ENCODE data around the gene MLEC. TPM values are rescaled to one million over a fixed set of nuclear protein-coding genes. Genes with fewer than 3 reads are reported as not detected.

MLEC gene
- polyA plus RNA-seq, 2 of the 4 experiments (the other 2 are of a cell fraction): 89.1 to 117 TPM

DNA sequence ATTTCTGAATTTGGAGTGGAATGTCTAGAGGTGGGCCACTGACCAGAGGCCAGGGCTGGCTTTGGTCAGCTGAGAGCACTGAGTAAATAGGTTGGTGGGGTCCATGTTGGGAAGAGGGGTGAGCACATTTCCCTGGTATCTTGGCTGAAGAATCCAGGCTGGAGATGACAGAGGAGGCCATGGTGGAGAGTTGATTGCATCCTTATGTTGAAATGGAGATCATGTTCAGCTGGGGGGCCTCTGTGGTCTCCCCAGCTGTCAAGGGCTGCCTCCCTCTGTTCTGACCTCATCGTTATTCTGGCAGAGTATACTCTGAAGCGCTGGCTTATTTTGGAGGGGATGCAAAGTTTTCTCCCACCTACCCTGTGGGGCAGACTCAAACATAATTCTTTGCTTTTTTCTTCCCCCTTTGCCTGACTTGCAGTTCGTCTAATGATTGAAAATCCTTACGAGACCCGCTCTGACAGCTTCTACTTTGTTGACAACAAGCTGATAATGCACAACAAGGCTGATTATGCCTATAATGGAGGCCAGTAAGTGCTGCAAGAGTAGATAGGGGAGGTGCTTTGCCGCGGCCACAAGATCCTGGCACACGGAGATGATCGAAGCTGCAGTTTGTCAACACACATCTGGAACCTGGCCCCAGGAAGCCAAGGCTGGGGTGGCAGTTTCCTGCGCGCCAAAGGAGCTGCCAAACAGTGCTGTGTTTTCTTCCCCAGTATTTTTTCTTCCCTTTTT lies 32.7 kb downstream of the MLEC start:
- no peak overlapping the region for H3K4me3 ChIP-seq
- WGBS (ENCODE audit: missing lambda C conversion rate): 95% methylated on average over 11 of the region's 11 CpGs
- H3K4me1 ChIP-seq: peaks cover 13% of the 10 kb centered on the region
- FAIRE-seq (no peak), ATAC-seq (no peak), DNase-seq (ENCODE audit: low read depth in 1 of 2, low spot score in 1 of 2) (no peak)
- TF ChIP-seq CBX2 (IDR thresholded peaks at IDR 0.05; ENCODE audit: borderline replicate concordance, low read depth) (no peak), ZSCAN20 (CRISPR knock-in tag; IDR thresholded peaks at IDR 0.05) (no peak), FOSL2 (IDR thresholded peaks at IDR 0.05) (no peak), FOSL2 (CRISPR knock-in tag; IDR thresholded peaks at IDR 0.05) (no peak), JUNB (IDR thresholded peaks at IDR 0.05) (no peak), PHF8 (IDR thresholded peaks at IDR 0.05; ENCODE audit: borderline replicate concordance, low read depth) (no peak), SREBF2 (IDR thresholded peaks at IDR 0.05) (no peak), HOXB13 (CRISPR knock-in tag; IDR thresholded peaks at IDR 0.05; ENCODE audit: low read depth) (no peak), CHD2 (IDR thresholded peaks at IDR 0.05; ENCODE audit: low read length, partially characterized antibody) (no peak), POLR2A (IDR thresholded peaks at IDR 0.05; ENCODE audit: low read length) (no peak), KDM1A (IDR thresholded peaks at IDR 0.05; ENCODE audit: low read depth) (no peak), RFX5 (IDR thresholded peaks at IDR 0.05) (no peak), BHLHE40 (IDR thresholded peaks at IDR 0.05; ENCODE audit: low read depth, low read length) (no peak), RCOR1 (IDR thresholded peaks at IDR 0.05; ENCODE audit: low read depth, low read length) (no peak), ZC3H11A (IDR thresholded peaks at IDR 0.05) (no peak), ZNF302 (CRISPR knock-in tag; IDR thresholded peaks at IDR 0.05) (no peak)
- no peaks in the 10 kb centered on the region for H3K9me3 ChIP-seq
- no peak overlapping the region for H3K27ac ChIP-seq
- ChIA-PET CTCF (interaction anchor here (1.5 to 2.2 kb wide), 6 partner anchors 9 to 252 kb away, joined by 3 to 11 read pairs (median 8); partner anchors contain the start of gene UNC119B), POLR2A (no interaction called here)
- H3K4me2 ChIP-seq: no peak overlapping the region

DNA sequence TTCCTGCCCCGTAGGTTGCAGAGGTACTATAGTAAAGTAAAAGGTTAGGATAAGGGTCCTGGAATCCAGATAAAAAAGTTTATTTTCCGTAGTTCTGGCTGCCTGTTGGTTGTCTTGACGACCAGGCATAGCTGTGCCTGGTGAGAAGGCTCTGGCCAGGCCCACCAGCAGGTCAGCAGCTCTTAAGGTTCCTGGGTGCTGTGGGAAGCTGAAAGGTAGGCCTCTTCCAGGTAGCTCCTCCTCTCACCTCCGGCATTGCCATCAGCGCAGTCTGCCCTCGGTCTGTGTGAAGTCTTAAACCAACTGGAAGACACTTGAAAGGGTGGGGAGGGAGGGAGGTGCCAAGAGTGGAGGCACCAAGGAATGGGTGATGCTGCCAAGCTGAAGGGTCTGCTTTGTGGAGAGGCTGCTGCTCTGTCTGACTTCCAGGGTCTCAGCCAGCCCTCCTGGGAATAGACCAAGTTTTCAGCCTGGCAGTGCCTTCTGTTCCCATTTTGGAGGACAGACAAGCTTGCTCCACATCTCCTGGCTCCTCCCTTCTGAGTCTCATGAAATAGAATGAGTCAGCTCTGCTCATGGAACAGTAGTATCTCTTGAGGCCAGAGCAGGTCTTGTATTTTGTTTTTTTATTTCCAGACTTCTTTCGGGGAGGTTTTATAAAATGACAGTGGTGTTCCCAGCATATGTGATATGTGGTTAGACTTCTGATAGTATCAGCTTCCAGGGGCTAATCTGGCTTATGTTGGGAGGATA lies 33.5 kb downstream of the MLEC start:
- ATAC-seq (peak; percentile 54 to 68; a peak in 5 of 6 replicates), DNase-seq (ENCODE audit: low read depth in 1 of 2, low spot score in 1 of 2) (peak in 1 of 2 experiments; percentile 24), FAIRE-seq (no peak)
- WGBS (ENCODE audit: missing lambda C conversion rate): 93% methylated on average over 7 of the region's 7 CpGs
- POLR2A ChIA-PET: interaction anchor here (1.4 kb wide), 1 partner anchor 71 kb away, joined by 3 read pairs; no protein-coding TSS in a partner anchor
- TF ChIP-seq NPAS2 (CRISPR knock-in tag; IDR thresholded peaks at IDR 0.05; ENCODE audit: borderline replicate concordance): no peak
- TF ChIP-seq FOXS1 (CRISPR knock-in tag; IDR thresholded peaks at IDR 0.05): no peak
- TF ChIP-seq ZSCAN20 (CRISPR knock-in tag; IDR thresholded peaks at IDR 0.05): no peak
- TF ChIP-seq, protein P1, sequence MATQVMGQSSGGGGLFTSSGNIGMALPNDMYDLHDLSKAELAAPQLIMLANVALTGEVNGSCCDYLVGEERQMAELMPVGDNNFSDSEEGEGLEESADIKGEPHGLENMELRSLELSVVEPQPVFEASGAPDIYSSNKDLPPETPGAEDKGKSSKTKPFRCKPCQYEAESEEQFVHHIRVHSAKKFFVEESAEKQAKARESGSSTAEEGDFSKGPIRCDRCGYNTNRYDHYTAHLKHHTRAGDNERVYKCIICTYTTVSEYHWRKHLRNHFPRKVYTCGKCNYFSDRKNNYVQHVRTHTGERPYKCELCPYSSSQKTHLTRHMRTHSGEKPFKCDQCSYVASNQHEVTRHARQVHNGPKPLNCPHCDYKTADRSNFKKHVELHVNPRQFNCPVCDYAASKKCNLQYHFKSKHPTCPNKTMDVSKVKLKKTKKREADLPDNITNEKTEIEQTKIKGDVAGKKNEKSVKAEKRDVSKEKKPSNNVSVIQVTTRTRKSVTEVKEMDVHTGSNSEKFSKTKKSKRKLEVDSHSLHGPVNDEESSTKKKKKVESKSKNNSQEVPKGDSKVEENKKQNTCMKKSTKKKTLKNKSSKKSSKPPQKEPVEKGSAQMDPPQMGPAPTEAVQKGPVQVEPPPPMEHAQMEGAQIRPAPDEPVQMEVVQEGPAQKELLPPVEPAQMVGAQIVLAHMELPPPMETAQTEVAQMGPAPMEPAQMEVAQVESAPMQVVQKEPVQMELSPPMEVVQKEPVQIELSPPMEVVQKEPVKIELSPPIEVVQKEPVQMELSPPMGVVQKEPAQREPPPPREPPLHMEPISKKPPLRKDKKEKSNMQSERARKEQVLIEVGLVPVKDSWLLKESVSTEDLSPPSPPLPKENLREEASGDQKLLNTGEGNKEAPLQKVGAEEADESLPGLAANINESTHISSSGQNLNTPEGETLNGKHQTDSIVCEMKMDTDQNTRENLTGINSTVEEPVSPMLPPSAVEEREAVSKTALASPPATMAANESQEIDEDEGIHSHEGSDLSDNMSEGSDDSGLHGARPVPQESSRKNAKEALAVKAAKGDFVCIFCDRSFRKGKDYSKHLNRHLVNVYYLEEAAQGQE (IDR thresholded peaks at IDR 0.05): no peak
- TF ChIP-seq MAFK (IDR thresholded peaks at IDR 0.05; ENCODE audit: partially characterized antibody): no peak
- TF ChIP-seq ZFP36 (IDR thresholded peaks at IDR 0.05; ENCODE audit: borderline replicate concordance, partially characterized antibody): no peak
- TF ChIP-seq MAZ (IDR thresholded peaks at IDR 0.05; ENCODE audit: borderline replicate concordance, low read depth, low read length): no peak
- no peak for TF ChIP-seq SREBF2 (IDR thresholded peaks at IDR 0.05)
- no peak for TF ChIP-seq RARB (CRISPR knock-in tag; IDR thresholded peaks at IDR 0.05)
- TF ChIP-seq MYC (IDR thresholded peaks at IDR 0.05; ENCODE audit: borderline replicate concordance, low read length): no peak
- TF ChIP-seq CHD4 (IDR thresholded peaks at IDR 0.05; ENCODE audit: borderline replicate concordance): no peak
- no peak for TF ChIP-seq BHLHE40 (IDR thresholded peaks at IDR 0.05; ENCODE audit: low read depth, low read length)
- peaks cover 17% of the 10 kb centered on the region for H3K4me1 ChIP-seq
- no peak overlapping the region for H3K4me3 ChIP-seq
- CTCF ChIA-PET: interaction anchor here (1.5 to 2.2 kb wide), 6 partner anchors 10 to 251 kb away, joined by 3 to 11 read pairs (median 8); partner anchors contain the start of gene UNC119B
- H3K4me2 ChIP-seq: no peak overlapping the region
- peak overlapping the region in 1 of 2 experiments; percentile 48; a peak in 1 of 6 replicates for H3K27ac ChIP-seq
- no peaks in the 10 kb centered on the region for H3K9me3 ChIP-seq
